ENCODE results near the gene ELAVL3.

- TF ChIP-seq CTCF (IDR thresholded peaks at IDR 0.05) = no peak
- TF ChIP-seq POLR2A (IDR thresholded peaks at IDR 0.05) = no peak
Measured at GRCh38 chr19:11504502-11505031, 23.7 kb upstream of the ELAVL3 start.
